MM.1S (cell line): Measurements from ENCODE around the gene NR6A1.

ENCODE experiments used
- CTCF ChIP-seq: fragments of 300-600 bp; sonication (generic); IDR thresholded peaks from 2 replicates; pipeline ENCODE4 v1.5.1; 2016; ENCODE audit warnings: antibody characterized with exemption, low read length, mixed read lengths
- EZH2 ChIP-seq: fragments of 300-600 bp; sonication (generic); optimal IDR thresholded peaks from 2 replicates; pipeline ENCODE3; 2017; ENCODE audit warnings: low read depth, mild to moderate bottlenecking, antibody characterized with exemption, low read length, mixed read lengths

GRCh38 chr9:124526174-124526573, 244.9 kb downstream of the NR6A1 start:
- TF ChIP-seq CTCF (no peak), EZH2 (no peak)
